MCF 10A (cell line): Measurements from ENCODE around the gene ENTPD3. TPM values are rescaled to one million over a fixed set of nuclear protein-coding genes. Genes with fewer than 3 reads are reported as not detected.

Experiments
- BruUV-seq: library from RNA; stranded (reverse); fragments of 400-500 nt; replicated peaks from 2 replicates; lab custom pipeline; 2021; lab: Mats Ljungman, UMichigan
- CTCF ChIA-PET: fragments of 300-600 bp; sonication (Branson Sonifier 250); formaldehyde crosslinking; extraction: SDS; loops from one replicate; lab custom pipeline; 2021; ENCODE audit warnings: antibody characterized with exemption, inconsistent platforms; lab: Yijun Ruan, JAX
- POLR2A ChIA-PET: fragments of 300-600, 350-650 bp; sonication (Branson Sonifier 250); formaldehyde crosslinking; extraction: SDS; loops from one replicate; lab custom pipeline; 2020; ENCODE audit warnings: antibody characterized with exemption, inconsistent platforms; lab: Yijun Ruan, JAX
- DNase-seq: peaks from one replicate; pipeline ENCODE4 v3.0.0-alpha.2; 2018; ENCODE audit not compliant: unreplicated experiment
- H3K27ac Mint-ChIP-seq: one replicate; pipeline ENCODE4 v1.8.0; 2022; ENCODE audit warnings: mild to moderate bottlenecking, low read depth, mixed read lengths; ENCODE audit not compliant: unreplicated experiment
- H3K27me3 Mint-ChIP-seq: one replicate; pipeline ENCODE4 v1.8.0; 2022; ENCODE audit warnings: mixed read lengths; ENCODE audit not compliant: insufficient read depth, unreplicated experiment
- H3K36me3 Mint-ChIP-seq: one replicate; pipeline ENCODE4 v1.8.0; 2022; ENCODE audit warnings: mild to moderate bottlenecking, moderate library complexity, mixed read lengths; ENCODE audit not compliant: insufficient read depth, unreplicated experiment
- H3K4me1 Mint-ChIP-seq: one replicate; pipeline ENCODE4 v1.8.0; 2022; ENCODE audit warnings: mixed read lengths; ENCODE audit not compliant: insufficient read depth, unreplicated experiment
- H3K4me3 Mint-ChIP-seq: one replicate; pipeline ENCODE4 v1.8.0; 2022; ENCODE audit warnings: mild to moderate bottlenecking, moderate library complexity, mixed read lengths; ENCODE audit not compliant: unreplicated experiment
- H3K9me3 Mint-ChIP-seq: one replicate; pipeline ENCODE4 v1.8.0; 2022; ENCODE audit warnings: mixed read lengths; ENCODE audit not compliant: unreplicated experiment
- CTCF ChIP-seq: fragments of 200-600 bp; IDR thresholded peaks from one replicate; pipeline ENCODE4 v1.8.0; 2022; ENCODE audit warnings: antibody characterized with exemption, mild to moderate bottlenecking; ENCODE audit not compliant: unreplicated experiment
- intact Hi-C: fragments of 100-400 bp; cut with micrococcal nuclease; formaldehyde crosslinking; loops from 2 replicates; pipeline ENCODE4 v1.14.1; 2022
- total RNA-seq: library from RNA; stranded (reverse); gene quantifications from 2 replicates; pipeline ENCODE4 v1.2.3, GENCODE V29; 2022

The ENTPD3 gene
- total RNA-seq, 1 experiment from 2014 or later: 0.28 TPM

- H3K9me3 Mint-ChIP-seq: no peaks in the 10 kb centered on the region
- TF ChIP-seq CTCF: no peak
- BruUV-seq: no TSS peak
- no peak overlapping the region for H3K27ac Mint-ChIP-seq
- H3K27me3 Mint-ChIP-seq: no peaks in the 10 kb centered on the region
- H3K4me3 Mint-ChIP-seq: no peak overlapping the region
- ChIA-PET CTCF (interaction anchor here (1.0 to 4.5 kb wide), 2 partner anchors 13 to 33 kb away, joined by 4 to 22 read pairs; no protein-coding TSS in a partner anchor), POLR2A (no interaction called here)
- DNase-seq: no peak
- no peaks in the 10 kb centered on the region for H3K36me3 Mint-ChIP-seq
- intact Hi-C loops: no loop called here
- no peaks in the 10 kb centered on the region for H3K4me1 Mint-ChIP-seq
These were observed 45.3 kb upstream of the ENTPD3 start for GRCh38 chr3:40341671-40342070.

GRCh38 chr3:40350529-40350928, 36.5 kb upstream of the ENTPD3 start:
- Mint-ChIP-seq H3K27ac (no peak overlapping the region), H3K4me1 (peaks cover 6% of the 10 kb centered on the region), H3K36me3 (no peaks in the 10 kb centered on the region), H3K9me3 (no peaks in the 10 kb centered on the region), H3K27me3 (no peaks in the 10 kb centered on the region), H3K4me3 (no peak overlapping the region)
- ChIA-PET CTCF (interaction anchor here (1.0 kb wide), 1 partner anchor 14 kb away, joined by 3 read pairs; no protein-coding TSS in a partner anchor), POLR2A (no interaction called here)
- no TSS peak for BruUV-seq
- intact Hi-C loops: no loop called here
- DNase-seq: no peak
- TF ChIP-seq CTCF: no peak

GRCh38 chr3:40355410-40355809, 31.6 kb upstream of the ENTPD3 start:
- Mint-ChIP-seq H3K4me3 (no peak overlapping the region), H3K9me3 (no peaks in the 10 kb centered on the region), H3K4me1 (peaks cover 6% of the 10 kb centered on the region), H3K36me3 (no peaks in the 10 kb centered on the region), H3K27me3 (no peaks in the 10 kb centered on the region), H3K27ac (no peak overlapping the region)
- TF ChIP-seq CTCF: no peak
- DNase-seq: no peak
- POLR2A ChIA-PET: interaction anchor here (1.0 kb wide), 1 partner anchor 12 kb away, joined by 3 read pairs; no protein-coding TSS in a partner anchor
- BruUV-seq: no TSS peak
- CTCF ChIA-PET: interaction anchor here (0.7 kb wide), 1 partner anchor 25 kb away, joined by 3 read pairs; no protein-coding TSS in a partner anchor
- intact Hi-C loops: no loop called here

GRCh38 chr3:40358454-40358853, 28.5 kb upstream of the ENTPD3 start:
- Mint-ChIP-seq H3K4me3 (no peak overlapping the region), H3K36me3 (no peaks in the 10 kb centered on the region), H3K27me3 (no peaks in the 10 kb centered on the region), H3K4me1 (no peaks in the 10 kb centered on the region), H3K9me3 (no peaks in the 10 kb centered on the region), H3K27ac (no peak overlapping the region)
- no peak for DNase-seq
- intact Hi-C loops: no loop called here
- no peak for TF ChIP-seq CTCF
- ChIA-PET CTCF (interaction anchor here (0.6 to 1.3 kb wide), 2 partner anchors 12 to 223 kb away, joined by 3 to 4 read pairs; no protein-coding TSS in a partner anchor), POLR2A (interaction anchor here (0.7 kb wide), 1 partner anchor 14 kb away, joined by 4 read pairs; no protein-coding TSS in a partner anchor)
- BruUV-seq: no TSS peak
